PC-9 (cell line): Measurements from ENCODE around the gene SMIM10L2A.

ENCODE experiments used
- CTCF ChIP-seq: fragments of 200-600 bp; sonication (generic); conservative IDR thresholded peaks from 2 replicates; pipeline ENCODE4 v1.6.1; 2017; ENCODE audit warnings: mixed run types, antibody characterized with exemption, mild to moderate bottlenecking, moderate library complexity
- EZH2 ChIP-seq: fragments of 200-600 bp; sonication (generic); IDR thresholded peaks from 2 replicates; pipeline ENCODE4 v1.8.0; 2017; ENCODE audit warnings: antibody characterized with exemption, low read depth

- TF ChIP-seq CTCF (peak; percentile 54), EZH2 (no peak)
Observed at GRCh38 chrX:135477576-135477975, 55.8 kb downstream of the SMIM10L2A start.
